Neural cell (in vitro differentiated cells): Measurements from ENCODE around the gene ANXA2. TPM values are rescaled to one million over a fixed set of nuclear protein-coding genes. Genes with fewer than 3 reads are reported as not detected.

Experiments
- H2AFZ ChIP-seq: fragments of 200-600, 300-800 bp; sonication (generic), shearing (Covaris generic); 2 replicates; pipeline ENCODE4 v1.6.0; 2014; ENCODE audit warnings: low read depth, mild to moderate bottlenecking, antibody characterized with exemption, low read length, moderate library complexity
- H3F3A ChIP-seq: fragments of 200-600 bp; shearing (Covaris generic); 2 replicates; pipeline ENCODE4 v1.6.1; 2016; ENCODE audit warnings: mild to moderate bottlenecking, moderate library complexity, mixed read lengths, antibody characterized with exemption, low read length; ENCODE audit not compliant: insufficient read depth, poor library complexity, severe bottlenecking
- H3K27ac ChIP-seq: fragments of 200-600, 300-800 bp; sonication (generic), shearing (Covaris generic); 2 replicates; pipeline ENCODE4 v1.5.1; 2014; ENCODE audit warnings: mild to moderate bottlenecking, low read length, moderate library complexity
- H3K27me3 ChIP-seq: fragments of 300-800, 200-600 bp; sonication (generic), shearing (Covaris generic); 2 replicates; pipeline ENCODE4 v1.6.0; 2014; ENCODE audit warnings: mild to moderate bottlenecking, low read depth, low read length, moderate library complexity; ENCODE audit not compliant: insufficient read depth
- H3K36me3 ChIP-seq: fragments of 300-800, 200-600 bp; sonication (generic), shearing (Covaris generic); 2 replicates; pipeline ENCODE4 v1.5.1; 2014; ENCODE audit warnings: mild to moderate bottlenecking, antibody characterized with exemption, low read length, moderate library complexity; ENCODE audit not compliant: insufficient read depth
- H3K4me2 ChIP-seq: fragments of 300-800, 200-600 bp; sonication (generic), shearing (Covaris generic); 2 replicates; pipeline ENCODE4 v1.6.0; 2014; ENCODE audit warnings: mild to moderate bottlenecking, low read length
- H3K4me3 ChIP-seq: fragments of 300-800, 200-600 bp; sonication (generic), shearing (Covaris generic); 2 replicates; pipeline ENCODE4 v1.5.1; 2014; ENCODE audit warnings: mild to moderate bottlenecking, low read length, moderate library complexity
- H3K79me2 ChIP-seq: fragments of 200-600 bp; shearing (Covaris generic); replicated peaks from 2 replicates; pipeline ENCODE4 v1.6.0; 2014; ENCODE audit warnings: mild to moderate bottlenecking, low read length, moderate library complexity; ENCODE audit not compliant: insufficient read depth
- H3K9ac ChIP-seq: fragments of 300-800, 200-600 bp; sonication (generic), shearing (Covaris generic); 2 replicates; pipeline ENCODE4 v1.6.1; 2016; ENCODE audit warnings: mild to moderate bottlenecking, low read length, mixed read lengths
- H3K9me2 ChIP-seq: fragments of 200-600 bp; shearing (Covaris generic); 2 replicates; pipeline ENCODE4 v1.6.1; 2016; ENCODE audit warnings: mild to moderate bottlenecking, low read length, mixed read lengths; ENCODE audit not compliant: insufficient read depth
- H3K9me3 ChIP-seq: fragments of 200-600, 300-800 bp; sonication (generic), shearing (Covaris generic); 2 replicates; pipeline ENCODE4 v1.6.1; 2016; ENCODE audit warnings: mild to moderate bottlenecking, mixed run types, low read length, moderate library complexity, mixed read lengths
- H4K20me1 ChIP-seq: fragments of 200-600 bp; shearing (Covaris generic); 2 replicates; pipeline ENCODE4 v1.6.1; 2016; ENCODE audit warnings: mild to moderate bottlenecking, mixed run types; ENCODE audit not compliant: insufficient read depth
- EP300 ChIP-seq: fragments of 450-650 bp; conservative IDR thresholded peaks from 2 replicates; pipeline ENCODE4 v1.6.1; 2014; ENCODE audit warnings: antibody characterized with exemption, mild to moderate bottlenecking, moderate library complexity; ENCODE audit not compliant: poor library complexity, severe bottlenecking
- EZH2 ChIP-seq: fragments of 200-600, 300-800 bp; shearing (Covaris generic), sonication (generic); IDR thresholded peaks from 2 replicates; pipeline ENCODE4 v1.6.1; 2014; ENCODE audit warnings: antibody characterized with exemption, low read length, borderline replicate concordance, mild to moderate bottlenecking; ENCODE audit not compliant: insufficient read depth, poor library complexity, severe bottlenecking
- MXI1 ChIP-seq: fragments of 450-650 bp; conservative IDR thresholded peaks from 2 replicates; pipeline ENCODE4 v1.6.1; 2014; ENCODE audit warnings: antibody characterized with exemption, mild to moderate bottlenecking; ENCODE audit not compliant: poor library complexity, severe bottlenecking
- POLR2AphosphoS5 ChIP-seq: IDR thresholded peaks from 2 replicates; pipeline ENCODE4 v1.6.1; 2012
- RAD21 ChIP-seq: fragments of 450-650 bp; conservative IDR thresholded peaks from 2 replicates; pipeline ENCODE4 v1.6.1; 2014; ENCODE audit warnings: antibody characterized with exemption, mild to moderate bottlenecking, moderate library complexity
- SMC3 ChIP-seq: fragments of 450-650 bp; conservative IDR thresholded peaks from 2 replicates; pipeline ENCODE4 v1.6.1; 2014; ENCODE audit warnings: antibody characterized with exemption, mild to moderate bottlenecking, moderate library complexity; ENCODE audit not compliant: poor library complexity
- TAF1 ChIP-seq: IDR thresholded peaks from 2 replicates; pipeline ENCODE4 v1.6.1; 2012; ENCODE audit warnings: low read depth
- polyA plus RNA-seq: library from polyadenylated mRNA; depleted of rRNA; stranded (reverse); fragments of >200 nt; gene quantifications from 2 replicates; pipeline ENCODE4 v1.2.3, GENCODE V29; 2014
- TF ChIP-seq, protein P1 (sequence below): IDR thresholded peaks from 2 replicates; pipeline ENCODE4 v1.6.1; 2012; ENCODE audit warnings: borderline replicate concordance
- TF ChIP-seq, protein P2 (sequence below): fragments of 450-650 bp; IDR thresholded peaks from 2 replicates; pipeline ENCODE4 v1.5.1; 2014; ENCODE audit warnings: antibody characterized with exemption, mild to moderate bottlenecking, moderate library complexity; ENCODE audit not compliant: poor library complexity, severe bottlenecking

The ANXA2 gene
- polyA plus RNA-seq, 1 donor from 2014 or later: 6.2 TPM

DNA sequence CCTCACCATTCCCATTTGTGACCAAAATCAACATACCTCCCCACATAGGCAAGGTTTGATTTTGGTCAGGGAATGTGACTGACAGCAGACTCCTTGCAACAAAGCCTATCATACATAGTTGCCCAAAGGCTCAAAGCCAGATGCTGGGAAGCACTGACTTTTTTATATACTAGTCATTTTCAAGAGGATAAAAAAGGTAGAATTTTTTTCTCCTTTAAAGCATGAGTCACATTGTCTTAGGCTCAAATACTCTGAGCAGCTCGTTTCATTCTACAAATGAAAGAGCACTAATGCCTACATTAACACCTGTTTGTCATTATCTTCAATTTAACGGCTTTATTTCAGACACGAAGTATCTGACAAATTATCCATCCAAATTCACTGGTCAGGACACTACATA lies 45.0 kb upstream of the ANXA2 start:
- Histone ChIP-seq H3K36me3 (no peaks in the 10 kb centered on the region), H3K27ac (no peak overlapping the region)
- TF ChIP-seq, protein P1, sequence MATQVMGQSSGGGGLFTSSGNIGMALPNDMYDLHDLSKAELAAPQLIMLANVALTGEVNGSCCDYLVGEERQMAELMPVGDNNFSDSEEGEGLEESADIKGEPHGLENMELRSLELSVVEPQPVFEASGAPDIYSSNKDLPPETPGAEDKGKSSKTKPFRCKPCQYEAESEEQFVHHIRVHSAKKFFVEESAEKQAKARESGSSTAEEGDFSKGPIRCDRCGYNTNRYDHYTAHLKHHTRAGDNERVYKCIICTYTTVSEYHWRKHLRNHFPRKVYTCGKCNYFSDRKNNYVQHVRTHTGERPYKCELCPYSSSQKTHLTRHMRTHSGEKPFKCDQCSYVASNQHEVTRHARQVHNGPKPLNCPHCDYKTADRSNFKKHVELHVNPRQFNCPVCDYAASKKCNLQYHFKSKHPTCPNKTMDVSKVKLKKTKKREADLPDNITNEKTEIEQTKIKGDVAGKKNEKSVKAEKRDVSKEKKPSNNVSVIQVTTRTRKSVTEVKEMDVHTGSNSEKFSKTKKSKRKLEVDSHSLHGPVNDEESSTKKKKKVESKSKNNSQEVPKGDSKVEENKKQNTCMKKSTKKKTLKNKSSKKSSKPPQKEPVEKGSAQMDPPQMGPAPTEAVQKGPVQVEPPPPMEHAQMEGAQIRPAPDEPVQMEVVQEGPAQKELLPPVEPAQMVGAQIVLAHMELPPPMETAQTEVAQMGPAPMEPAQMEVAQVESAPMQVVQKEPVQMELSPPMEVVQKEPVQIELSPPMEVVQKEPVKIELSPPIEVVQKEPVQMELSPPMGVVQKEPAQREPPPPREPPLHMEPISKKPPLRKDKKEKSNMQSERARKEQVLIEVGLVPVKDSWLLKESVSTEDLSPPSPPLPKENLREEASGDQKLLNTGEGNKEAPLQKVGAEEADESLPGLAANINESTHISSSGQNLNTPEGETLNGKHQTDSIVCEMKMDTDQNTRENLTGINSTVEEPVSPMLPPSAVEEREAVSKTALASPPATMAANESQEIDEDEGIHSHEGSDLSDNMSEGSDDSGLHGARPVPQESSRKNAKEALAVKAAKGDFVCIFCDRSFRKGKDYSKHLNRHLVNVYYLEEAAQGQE: no peak
- TF ChIP-seq TAF1 (no peak), EZH2 (no peak), EP300 (no peak), POLR2AphosphoS5 (no peak), SMC3 (no peak), RAD21 (no peak), MXI1 (no peak)
- TF ChIP-seq, protein P2, sequence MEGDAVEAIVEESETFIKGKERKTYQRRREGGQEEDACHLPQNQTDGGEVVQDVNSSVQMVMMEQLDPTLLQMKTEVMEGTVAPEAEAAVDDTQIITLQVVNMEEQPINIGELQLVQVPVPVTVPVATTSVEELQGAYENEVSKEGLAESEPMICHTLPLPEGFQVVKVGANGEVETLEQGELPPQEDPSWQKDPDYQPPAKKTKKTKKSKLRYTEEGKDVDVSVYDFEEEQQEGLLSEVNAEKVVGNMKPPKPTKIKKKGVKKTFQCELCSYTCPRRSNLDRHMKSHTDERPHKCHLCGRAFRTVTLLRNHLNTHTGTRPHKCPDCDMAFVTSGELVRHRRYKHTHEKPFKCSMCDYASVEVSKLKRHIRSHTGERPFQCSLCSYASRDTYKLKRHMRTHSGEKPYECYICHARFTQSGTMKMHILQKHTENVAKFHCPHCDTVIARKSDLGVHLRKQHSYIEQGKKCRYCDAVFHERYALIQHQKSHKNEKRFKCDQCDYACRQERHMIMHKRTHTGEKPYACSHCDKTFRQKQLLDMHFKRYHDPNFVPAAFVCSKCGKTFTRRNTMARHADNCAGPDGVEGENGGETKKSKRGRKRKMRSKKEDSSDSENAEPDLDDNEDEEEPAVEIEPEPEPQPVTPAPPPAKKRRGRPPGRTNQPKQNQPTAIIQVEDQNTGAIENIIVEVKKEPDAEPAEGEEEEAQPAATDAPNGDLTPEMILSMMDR: no peak

DNA sequence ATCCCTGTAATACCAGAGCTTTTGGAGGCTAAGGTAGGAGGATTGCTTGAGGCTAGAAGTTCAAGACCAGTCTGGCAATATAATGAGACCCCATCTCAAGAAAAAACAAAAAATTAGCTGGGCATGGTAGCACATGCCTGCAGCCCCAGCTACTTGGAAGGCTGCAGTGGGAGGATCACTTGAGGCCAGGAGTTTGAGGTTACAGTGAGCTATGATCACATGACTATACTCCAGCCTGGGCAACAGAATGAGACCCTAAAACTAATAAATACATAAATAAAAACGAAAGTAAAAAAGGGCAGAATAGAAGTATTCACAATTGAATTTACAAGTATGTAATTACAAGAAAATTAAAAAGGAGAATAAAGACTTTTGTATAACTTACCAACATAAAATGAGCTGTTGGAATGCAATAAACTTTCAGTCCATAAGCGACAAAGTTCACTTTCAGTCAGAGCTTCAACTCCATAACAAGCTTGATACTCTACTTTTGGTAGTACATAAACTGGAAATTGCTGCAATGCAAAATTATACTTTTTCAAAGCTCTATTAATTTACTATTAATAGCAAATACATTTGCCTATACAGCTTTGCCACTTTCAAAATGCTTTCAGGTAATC lies 44.4 kb upstream of the ANXA2 start:
- H3K27me3 ChIP-seq: no peaks in the 10 kb centered on the region
- no peak overlapping the region for H2AFZ ChIP-seq
- H3K9me2 ChIP-seq: no peaks in the 10 kb centered on the region
- H3K4me2 ChIP-seq: no peak overlapping the region
- TF ChIP-seq RAD21: no peak
- TF ChIP-seq, protein P1: no peak
- TF ChIP-seq EZH2: no peak
- TF ChIP-seq MXI1: no peak
- TF ChIP-seq TAF1: no peak
- no peak for TF ChIP-seq SMC3
- TF ChIP-seq EP300: no peak
- TF ChIP-seq, protein P2: no peak
- TF ChIP-seq POLR2AphosphoS5: no peak
- H3K9ac ChIP-seq: no peak overlapping the region
- no peaks in the 10 kb centered on the region for H4K20me1 ChIP-seq
- no peak overlapping the region for H3K4me3 ChIP-seq
- H3K79me2 ChIP-seq: no peaks in the 10 kb centered on the region
- H3F3A ChIP-seq: no peaks in the 10 kb centered on the region
- H3K36me3 ChIP-seq: no peaks in the 10 kb centered on the region
- H3K9me3 ChIP-seq: no peaks in the 10 kb centered on the region
- no peak overlapping the region for H3K27ac ChIP-seq

More for the DNA sequence above, 45.0 kb upstream of the ANXA2 start:
- H3K9me3 ChIP-seq: no peaks in the 10 kb centered on the region
- no peaks in the 10 kb centered on the region for H3K9me2 ChIP-seq
- no peak overlapping the region for H2AFZ ChIP-seq
- H3K79me2 ChIP-seq: no peaks in the 10 kb centered on the region
- no peaks in the 10 kb centered on the region for H3F3A ChIP-seq
- H3K4me3 ChIP-seq: no peak overlapping the region
- no peaks in the 10 kb centered on the region for H3K27me3 ChIP-seq
- no peaks in the 10 kb centered on the region for H4K20me1 ChIP-seq
- H3K9ac ChIP-seq: no peak overlapping the region
- H3K4me2 ChIP-seq: no peak overlapping the region
